LNCAP (cell line): ENCODE measurements around the gene MED26.

Experiments
- TF ChIP-seq, protein P1 (sequence below): fragments of 450-650 bp; IDR thresholded peaks from 2 replicates; pipeline ENCODE4 v1.5.1; 2017; ENCODE audit warnings: mild to moderate bottlenecking

MED26 gene

GRCh38 chr19:16615808-16616207, 12.2 kb downstream of the MED26 start:
- TF ChIP-seq, protein P1, sequence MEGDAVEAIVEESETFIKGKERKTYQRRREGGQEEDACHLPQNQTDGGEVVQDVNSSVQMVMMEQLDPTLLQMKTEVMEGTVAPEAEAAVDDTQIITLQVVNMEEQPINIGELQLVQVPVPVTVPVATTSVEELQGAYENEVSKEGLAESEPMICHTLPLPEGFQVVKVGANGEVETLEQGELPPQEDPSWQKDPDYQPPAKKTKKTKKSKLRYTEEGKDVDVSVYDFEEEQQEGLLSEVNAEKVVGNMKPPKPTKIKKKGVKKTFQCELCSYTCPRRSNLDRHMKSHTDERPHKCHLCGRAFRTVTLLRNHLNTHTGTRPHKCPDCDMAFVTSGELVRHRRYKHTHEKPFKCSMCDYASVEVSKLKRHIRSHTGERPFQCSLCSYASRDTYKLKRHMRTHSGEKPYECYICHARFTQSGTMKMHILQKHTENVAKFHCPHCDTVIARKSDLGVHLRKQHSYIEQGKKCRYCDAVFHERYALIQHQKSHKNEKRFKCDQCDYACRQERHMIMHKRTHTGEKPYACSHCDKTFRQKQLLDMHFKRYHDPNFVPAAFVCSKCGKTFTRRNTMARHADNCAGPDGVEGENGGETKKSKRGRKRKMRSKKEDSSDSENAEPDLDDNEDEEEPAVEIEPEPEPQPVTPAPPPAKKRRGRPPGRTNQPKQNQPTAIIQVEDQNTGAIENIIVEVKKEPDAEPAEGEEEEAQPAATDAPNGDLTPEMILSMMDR: no peak

DNA sequence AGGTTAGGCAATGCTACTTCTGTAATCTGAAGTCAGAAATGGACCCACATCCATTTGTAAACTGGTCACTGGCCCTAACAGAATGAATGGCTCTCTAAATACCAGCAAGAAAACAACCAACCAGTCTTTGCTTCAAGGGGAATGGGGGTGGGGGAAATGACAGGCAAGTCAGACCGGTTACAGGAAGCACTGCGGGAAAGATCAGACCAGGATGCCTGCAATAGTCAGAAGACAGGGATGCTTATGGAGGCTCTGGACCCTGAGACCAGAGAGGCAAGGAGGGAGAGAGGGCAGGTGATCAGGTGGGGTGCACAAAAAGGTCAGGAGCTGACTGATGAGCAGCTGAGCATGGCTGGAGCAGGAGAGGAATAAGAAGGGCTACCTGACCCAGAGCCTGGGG, 13.1 kb downstream of the MED26 start:
- TF ChIP-seq, protein P1: no peak

DNA sequence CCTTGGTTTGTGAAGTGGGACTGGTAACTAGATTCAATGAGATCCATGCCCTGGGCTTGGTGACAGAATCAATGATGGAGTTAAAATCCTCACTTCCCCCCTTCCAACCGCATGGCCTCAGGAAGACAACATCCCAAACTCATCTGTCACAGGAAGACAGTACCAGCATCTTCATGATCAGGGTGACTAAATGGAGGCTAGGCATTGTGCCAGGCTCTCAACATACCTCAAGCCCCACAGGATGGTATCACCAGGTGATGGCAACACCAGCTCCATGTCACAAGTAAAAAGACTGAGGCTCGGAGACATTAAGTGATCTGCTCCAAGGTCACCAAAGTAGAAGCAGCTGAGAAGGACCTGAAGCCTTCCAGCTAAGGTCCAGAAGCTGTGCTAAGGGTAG, 14.2 kb downstream of the MED26 start:
- TF ChIP-seq, protein P1: no peak

- TF ChIP-seq, protein P1: no peak
Measured at GRCh38 chr19:16612636-16613035, 15.4 kb downstream of the MED26 start.

DNA sequence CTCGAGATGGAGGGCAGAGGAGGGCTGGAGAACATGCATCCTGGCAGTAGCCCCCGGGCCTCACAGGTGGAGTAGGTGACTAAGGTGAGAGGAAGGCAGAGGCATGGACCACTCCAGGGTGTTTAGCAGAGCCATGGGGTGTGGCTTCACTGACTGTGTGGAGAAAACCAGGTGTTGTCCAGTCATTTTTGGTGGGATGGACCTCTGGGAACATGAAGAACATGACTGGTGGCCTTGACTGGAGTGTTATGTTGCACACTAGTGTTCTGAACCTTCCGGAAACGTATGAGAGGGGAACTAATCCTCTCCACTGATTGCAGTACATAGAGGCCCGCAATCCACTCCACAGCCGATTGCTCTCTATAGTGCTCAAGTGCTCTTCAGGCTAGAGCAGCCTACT, 16.9 kb downstream of the MED26 start:
- TF ChIP-seq, protein P1: no peak

DNA sequence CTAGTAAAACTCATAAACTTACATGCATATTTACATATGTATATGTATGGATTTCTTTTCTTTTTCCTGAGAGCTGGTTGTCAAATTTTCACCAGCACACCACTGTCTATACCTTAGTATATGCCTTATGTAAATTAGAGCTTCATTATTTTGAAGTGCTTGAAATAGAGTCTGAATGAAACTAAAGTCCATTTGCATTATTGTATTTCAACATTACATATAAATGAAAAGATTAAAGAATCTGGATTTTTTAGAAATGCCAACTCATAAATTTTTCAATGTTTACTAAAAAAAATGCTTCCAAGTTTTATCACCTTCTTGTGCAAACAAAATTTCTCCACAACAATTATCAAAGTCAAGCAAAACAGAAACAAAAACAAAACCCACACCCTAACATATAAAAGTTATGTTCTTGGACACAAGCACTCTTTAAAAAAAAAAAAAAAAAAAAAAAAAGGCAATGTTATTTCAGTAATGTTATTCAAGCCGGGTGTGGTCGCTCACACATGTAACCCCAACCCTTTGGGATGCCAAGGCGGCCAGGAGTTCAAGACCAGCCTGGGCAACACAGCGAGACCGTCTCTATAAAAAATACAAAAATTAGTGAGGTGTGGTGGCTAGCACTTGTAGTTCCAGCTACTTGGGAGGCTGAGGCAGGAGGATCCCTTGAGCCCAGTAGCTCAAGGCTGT, 18.3 kb downstream of the MED26 start:
- TF ChIP-seq, protein P1: no peak

DNA sequence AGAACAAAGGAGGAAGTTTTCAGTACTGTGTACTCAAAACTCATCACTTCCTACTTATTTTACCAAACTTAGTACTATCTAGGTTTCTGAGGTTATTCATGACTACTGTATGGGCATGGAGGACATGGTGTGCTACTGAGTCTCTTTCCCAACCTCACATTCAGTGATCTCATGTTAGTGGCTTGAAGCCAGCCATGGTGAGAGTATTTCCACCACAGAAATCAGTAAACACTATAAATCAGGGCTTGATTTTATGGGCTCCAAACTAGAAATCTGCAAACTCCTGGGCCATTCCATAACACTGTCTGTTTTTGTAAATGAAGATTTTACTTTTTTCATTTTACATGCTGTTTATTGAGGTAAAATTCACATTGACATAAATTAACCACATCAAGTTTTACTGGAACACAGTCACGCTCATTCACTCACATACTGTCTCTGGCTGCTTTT, 19.7 kb downstream of the MED26 start:
- TF ChIP-seq, protein P1: no peak

DNA sequence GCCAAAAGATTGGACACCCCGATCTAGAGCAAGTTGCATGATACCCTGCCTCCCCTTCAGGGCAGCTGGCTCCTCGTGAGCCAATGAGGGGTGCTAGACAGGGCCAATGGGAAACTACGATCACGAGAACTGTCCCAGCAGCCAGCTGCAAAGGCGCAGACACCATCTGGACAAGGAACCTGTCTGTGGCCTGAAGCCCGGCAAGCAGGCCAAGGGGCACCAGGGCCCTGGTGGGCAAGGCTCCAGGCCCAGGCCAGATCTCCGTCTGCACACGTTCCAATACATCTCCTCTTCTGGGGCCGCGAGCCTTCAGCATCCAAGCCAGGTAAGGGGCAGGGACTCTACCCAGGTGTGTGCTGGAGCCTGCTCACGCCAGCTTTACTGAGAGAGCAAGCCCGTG, 20.2 kb downstream of the MED26 start:
- TF ChIP-seq, protein P1: no peak
